HepG2 (cell line): ENCODE data around the gene TRMT112. TPM values are rescaled to one million over a fixed set of nuclear protein-coding genes. Genes with fewer than 3 reads are reported as not detected.

Experiments used
- DZIP1 ChIP-seq: sonication (generic); formaldehyde crosslinking; IDR thresholded peaks from 2 replicates; pipeline ENCODE4 v1.5.0; 2020; ENCODE audit warnings: mild to moderate bottlenecking, missing genetic modification reagents
- HOXA5 ChIP-seq: sonication (generic); formaldehyde crosslinking; IDR thresholded peaks from 2 replicates; pipeline ENCODE4 v1.4.0; 2020; ENCODE audit warnings: missing genetic modification reagents
- NCOR1 ChIP-seq: fragments of 200-600 bp; sonication (generic); IDR thresholded peaks from 2 replicates; pipeline ENCODE4 v1.7.0; 2017; ENCODE audit warnings: antibody characterized with exemption, low read length, borderline replicate concordance
- NFE2L1 ChIP-seq: sonication (generic); formaldehyde crosslinking; IDR thresholded peaks from 2 replicates; pipeline ENCODE4 v1.4.0; 2020; ENCODE audit warnings: missing genetic modification reagents, mild to moderate bottlenecking, borderline replicate concordance
- NR3C1 ChIP-seq: sonication (generic); formaldehyde crosslinking; IDR thresholded peaks from 2 replicates; pipeline ENCODE4 v1.4.0; 2020; ENCODE audit warnings: missing genetic modification reagents
- PRDM15 ChIP-seq: sonication (generic); formaldehyde crosslinking; IDR thresholded peaks from 2 replicates; pipeline ENCODE4 v1.4.0; 2020; ENCODE audit warnings: missing genetic modification reagents
- RNF219 ChIP-seq: sonication (generic); formaldehyde crosslinking; IDR thresholded peaks from 2 replicates; pipeline ENCODE4 v1.5.0; 2020; ENCODE audit warnings: mild to moderate bottlenecking, missing genetic modification reagents
- TBX2 ChIP-seq: sonication (generic); formaldehyde crosslinking; IDR thresholded peaks from 2 replicates; pipeline ENCODE4 v1.5.0; 2020; ENCODE audit warnings: missing genetic modification reagents, mild to moderate bottlenecking, borderline replicate concordance
- ZBTB25 ChIP-seq: IDR thresholded peaks from 2 replicates; pipeline ENCODE4 v1.6.1; 2018; ENCODE audit warnings: missing genetic modification reagents
- ZFAT ChIP-seq: sonication (generic); formaldehyde crosslinking; conservative IDR thresholded peaks from 2 replicates; pipeline ENCODE4 v1.8.1; 2023; ENCODE audit warnings: missing genetic modification reagents, inconsistent platforms
- ZMYM3 ChIP-seq: sonication (generic); formaldehyde crosslinking; IDR thresholded peaks from 2 replicates; pipeline ENCODE4 v1.5.1; 2020; ENCODE audit warnings: mild to moderate bottlenecking, missing genetic modification reagents
- ZNF264 ChIP-seq: sonication (generic); formaldehyde crosslinking; IDR thresholded peaks from 2 replicates; pipeline ENCODE4 v1.4.0; 2020; ENCODE audit warnings: missing genetic modification reagents
- ZNF678 ChIP-seq: sonication (generic); formaldehyde crosslinking; IDR thresholded peaks from 2 replicates; pipeline ENCODE4 v1.4.0; 2020; ENCODE audit warnings: mild to moderate bottlenecking, missing genetic modification reagents
- ZNF703 ChIP-seq: sonication (generic); formaldehyde crosslinking; IDR thresholded peaks from 2 replicates; pipeline ENCODE4 v1.5.1; 2020; ENCODE audit warnings: missing genetic modification reagents, mild to moderate bottlenecking, moderate library complexity, borderline replicate concordance
- ZNF773 ChIP-seq: sonication (generic); formaldehyde crosslinking; IDR thresholded peaks from 2 replicates; pipeline ENCODE4 v1.4.0; 2020; ENCODE audit warnings: missing genetic modification reagents, borderline replicate concordance
- polyA plus RNA-seq, 8 experiments: library from polyadenylated mRNA; depleted of rRNA in 3 of 8; stranded (reverse) in 7 of 8; unstranded in 1 of 8; fragments of >200 nt; fragmentation: Illumina TruSeq in 4 of 8; extraction: Trizol in 4 of 8; gene quantifications; 2 replicates each; pipeline versions ENCODE4 v1.2.1 to v1.2.3, GENCODE V29; 2011 to 2016; ENCODE audit warnings: low read depth in 4 of 8, missing spikeins in 1 of 8, mixed read lengths in 1 of 8; ENCODE audit not compliant: insufficient read depth in 1 of 8
- total RNA-seq, 5 experiments: library from RNA; depleted of rRNA; stranded (reverse); fragments of >200 nt; fragmentation: Illumina TruSeq; extraction: Trizol; gene quantifications; 2 replicates each; pipeline ENCODE4 v1.2.3, GENCODE V29; 2016; ENCODE audit warnings: low read depth in 1 of 5
- TF ChIP-seq, protein P1 (sequence below): sonication (generic); formaldehyde crosslinking; IDR thresholded peaks from 2 replicates; pipeline ENCODE4 v1.4.0; 2020; ENCODE audit warnings: missing genetic modification reagents
- TF ChIP-seq, protein P2 (sequence below): sonication (generic); formaldehyde crosslinking; IDR thresholded peaks from 2 replicates; pipeline ENCODE4 v1.8.1; 2023; ENCODE audit warnings: mild to moderate bottlenecking, missing genetic modification reagents, borderline replicate concordance

TRMT112 gene
- total and polyA plus RNA-seq, 2 of the 13 experiments (the other 11 are each of a cell fraction or from before 2014, with no cell fraction given): 186 to 409 TPM

GRCh38 chr11:64317325-64317960 lies at the start of gene TRMT112 (continued):
- TF ChIP-seq, protein P1, sequence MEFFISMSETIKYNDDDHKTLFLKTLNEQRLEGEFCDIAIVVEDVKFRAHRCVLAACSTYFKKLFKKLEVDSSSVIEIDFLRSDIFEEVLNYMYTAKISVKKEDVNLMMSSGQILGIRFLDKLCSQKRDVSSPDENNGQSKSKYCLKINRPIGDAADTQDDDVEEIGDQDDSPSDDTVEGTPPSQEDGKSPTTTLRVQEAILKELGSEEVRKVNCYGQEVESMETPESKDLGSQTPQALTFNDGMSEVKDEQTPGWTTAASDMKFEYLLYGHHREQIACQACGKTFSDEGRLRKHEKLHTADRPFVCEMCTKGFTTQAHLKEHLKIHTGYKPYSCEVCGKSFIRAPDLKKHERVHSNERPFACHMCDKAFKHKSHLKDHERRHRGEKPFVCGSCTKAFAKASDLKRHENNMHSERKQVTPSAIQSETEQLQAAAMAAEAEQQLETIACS: peak; percentile 46; the same call in 1 of the 2 replicates
- no peak for TF ChIP-seq DZIP1
- TF ChIP-seq NFE2L1 (CRISPR knock-in tag): no peak
- TF ChIP-seq ZFAT (CRISPR knock-in tag): no peak
- peak; percentile 51 for TF ChIP-seq TBX2 (CRISPR knock-in tag)
- TF ChIP-seq ZMYM3: no peak
- TF ChIP-seq ZNF264: peak; percentile 45
- peak; percentile 76; the same call in 1 of the 2 replicates for TF ChIP-seq ZBTB25 (CRISPR knock-in tag)
- peak; percentile 69; the same call in 1 of the 2 replicates for TF ChIP-seq NCOR1
- no peak for TF ChIP-seq ZNF773 (CRISPR knock-in tag)
- TF ChIP-seq, protein P2, sequence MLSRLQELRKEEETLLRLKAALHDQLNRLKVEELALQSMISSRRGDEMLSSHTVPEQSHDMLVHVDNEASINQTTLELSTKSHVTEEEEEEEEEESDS (CRISPR knock-in tag): peak; percentile 99
- no peak for TF ChIP-seq HOXA5 (CRISPR knock-in tag)
- no peak; the same call in 1 of the 2 replicates for TF ChIP-seq ZNF703
- TF ChIP-seq RNF219 (CRISPR knock-in tag): no peak
- no peak for TF ChIP-seq PRDM15
- no peak for TF ChIP-seq ZNF678
- TF ChIP-seq NR3C1: no peak
